ENCODE results near the gene SERINC1.

GRCh38 chr6:122422614-122423267, 48.9 kb downstream of the SERINC1 start:
- TF ChIP-seq, protein P1, sequence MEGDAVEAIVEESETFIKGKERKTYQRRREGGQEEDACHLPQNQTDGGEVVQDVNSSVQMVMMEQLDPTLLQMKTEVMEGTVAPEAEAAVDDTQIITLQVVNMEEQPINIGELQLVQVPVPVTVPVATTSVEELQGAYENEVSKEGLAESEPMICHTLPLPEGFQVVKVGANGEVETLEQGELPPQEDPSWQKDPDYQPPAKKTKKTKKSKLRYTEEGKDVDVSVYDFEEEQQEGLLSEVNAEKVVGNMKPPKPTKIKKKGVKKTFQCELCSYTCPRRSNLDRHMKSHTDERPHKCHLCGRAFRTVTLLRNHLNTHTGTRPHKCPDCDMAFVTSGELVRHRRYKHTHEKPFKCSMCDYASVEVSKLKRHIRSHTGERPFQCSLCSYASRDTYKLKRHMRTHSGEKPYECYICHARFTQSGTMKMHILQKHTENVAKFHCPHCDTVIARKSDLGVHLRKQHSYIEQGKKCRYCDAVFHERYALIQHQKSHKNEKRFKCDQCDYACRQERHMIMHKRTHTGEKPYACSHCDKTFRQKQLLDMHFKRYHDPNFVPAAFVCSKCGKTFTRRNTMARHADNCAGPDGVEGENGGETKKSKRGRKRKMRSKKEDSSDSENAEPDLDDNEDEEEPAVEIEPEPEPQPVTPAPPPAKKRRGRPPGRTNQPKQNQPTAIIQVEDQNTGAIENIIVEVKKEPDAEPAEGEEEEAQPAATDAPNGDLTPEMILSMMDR (IDR thresholded peaks at IDR 0.05; ENCODE audit: poor library complexity, severe bottlenecking): no peak
- TF ChIP-seq EP300 (conservative IDR thresholded peaks at IDR 0.05; ENCODE audit: poor library complexity, severe bottlenecking): no peak
- no peak for TF ChIP-seq EZH2 (IDR thresholded peaks at IDR 0.05; ENCODE audit: borderline replicate concordance, insufficient read depth, low read length, poor library complexity, severe bottlenecking)
- TF ChIP-seq TAF1 (IDR thresholded peaks at IDR 0.05; ENCODE audit: low read depth): no peak
- no peak for TF ChIP-seq POLR2AphosphoS5 (IDR thresholded peaks at IDR 0.05)
- no peak for TF ChIP-seq RAD21 (conservative IDR thresholded peaks at IDR 0.05)

All from neural cell (in vitro differentiated cells).